ACHN (cell line): ENCODE data around the gene FJX1.
A peak's percentile ranks its signal among the peaks of the same experiment; 100 is the strongest.
"Not testable (repeated sequence)": the region's sequence is repeated elsewhere in the genome, so short reads cannot be mapped to it uniquely, and the experiment has no call there.

Experiments used
- DNase-seq: peaks from one replicate; pipeline ENCODE4 v3.0.0-alpha.2; 2015
- in situ Hi-C: cut with HindIII; loops from 2 replicates; pipeline ENCODE4 v1.10.0; 2017; ENCODE audit warnings: low sequenced_read_pairs, low pct_ligation_motif_present, low pct_unique_long_range_greater_than_20kb

FJX1 gene

GRCh38 chr11:35655254-35655653, 37.0 kb downstream of the FJX1 start:
- DNase-seq = no peak
- in situ Hi-C loops = no loop called here

GRCh38 chr11:35655856-35656255, 37.6 kb downstream of the FJX1 start:
- in situ Hi-C loops = no loop called here
- no peak for DNase-seq

GRCh38 chr11:35658020-35658948, 40.0 kb downstream of the FJX1 start:
- in situ Hi-C loops = no loop called here
- DNase-seq = no peak

DNA sequence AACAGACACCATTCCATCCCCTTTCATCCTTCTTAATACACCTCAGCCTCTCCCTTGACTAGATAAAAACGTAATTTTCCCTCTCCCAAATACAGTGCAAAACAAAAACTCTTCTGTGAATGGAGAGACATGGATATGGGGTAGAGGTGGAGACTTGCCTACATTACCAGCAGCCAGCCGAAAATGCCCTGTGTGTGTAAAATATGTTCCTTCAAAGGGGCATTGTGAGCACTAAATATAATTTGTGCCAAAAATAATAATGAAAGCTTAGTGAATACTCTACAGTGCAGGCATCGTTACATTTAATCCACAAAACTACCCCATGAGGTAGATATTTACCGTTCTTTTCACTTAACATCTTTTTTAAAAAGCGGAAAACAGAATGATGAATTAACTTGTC, 43.3 kb downstream of the FJX1 start:
- no peak for DNase-seq
- in situ Hi-C loops = no loop called here

DNA sequence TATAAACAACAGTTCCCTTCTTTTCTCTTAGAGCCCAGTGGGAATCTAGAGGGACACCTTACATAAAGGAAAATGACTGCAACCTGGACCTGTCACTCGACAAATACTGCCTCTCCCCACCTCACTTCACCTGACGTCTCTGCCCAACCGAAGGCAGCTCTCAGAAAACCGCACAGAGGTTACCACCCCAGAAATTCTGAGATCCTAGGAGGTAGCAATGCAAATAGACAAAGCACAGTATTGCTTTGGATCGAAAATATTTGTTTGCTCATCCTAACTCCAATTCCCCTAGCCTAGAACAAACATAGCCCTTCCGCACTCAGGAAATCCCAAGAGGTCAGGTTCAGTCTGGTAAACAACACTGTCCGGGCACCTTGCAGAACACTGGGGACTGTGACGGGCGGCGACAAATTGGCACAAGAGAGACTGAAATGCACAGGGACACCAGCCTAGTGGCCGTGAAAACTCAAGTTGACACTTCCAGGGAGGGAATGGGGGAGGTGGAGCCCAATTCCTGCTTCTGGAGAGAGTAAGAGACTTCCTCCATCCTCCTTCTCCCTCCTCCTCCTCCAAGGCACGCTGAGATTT, 43.9 kb downstream of the FJX1 start:
- in situ Hi-C loops = no loop called here

DNA sequence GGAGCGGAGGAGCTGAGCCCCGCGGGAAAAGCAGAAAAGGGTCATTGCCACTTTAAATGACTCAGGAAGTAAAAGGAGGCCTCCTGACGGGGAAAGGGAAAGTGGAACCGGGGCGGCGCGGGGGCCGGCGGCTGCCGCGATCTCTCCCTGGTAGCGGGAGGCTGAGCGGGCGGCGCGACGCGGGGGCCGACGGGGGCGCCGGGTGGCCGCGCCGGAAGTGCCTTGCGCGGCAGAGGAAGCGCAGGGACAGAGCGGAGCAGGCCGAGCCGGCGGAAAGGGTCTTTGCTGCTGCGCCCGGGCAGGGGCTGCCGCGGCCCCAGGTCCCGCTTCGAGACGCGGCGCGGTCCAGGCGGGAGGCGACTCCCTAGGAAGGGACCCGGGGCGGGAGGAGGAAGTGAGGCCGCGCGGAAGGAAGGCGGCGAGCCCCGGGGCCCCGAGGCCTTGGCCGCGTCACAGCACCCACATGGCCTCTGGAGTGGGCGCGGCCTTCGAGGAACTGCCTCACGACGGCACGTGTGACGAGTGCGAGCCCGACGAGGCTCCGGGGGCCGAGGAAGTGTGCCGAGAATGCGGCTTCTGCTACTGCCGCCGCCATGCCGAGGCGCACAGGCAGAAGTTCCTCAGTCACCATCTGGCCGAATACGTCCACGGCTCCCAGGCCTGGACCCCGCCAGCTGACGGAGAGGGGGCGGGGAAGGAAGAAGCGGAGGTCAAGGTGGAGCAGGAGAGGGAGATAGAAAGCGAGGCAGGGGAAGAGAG, 44.6 kb downstream of the FJX1 start, which contains the start of gene TRIM44:
Gene TRIM44, plus strand, starts transcription at position 127 of the 759 bp plus-strand sequence. Its CDS starts 337 bp downstream, at position 464.
- in situ Hi-C loops = no loop called here
- DNase-seq = peak; percentile 86

More for the DNA sequence above, 43.9 kb downstream of the FJX1 start:
- peak; percentile 20 for DNase-seq

DNA sequence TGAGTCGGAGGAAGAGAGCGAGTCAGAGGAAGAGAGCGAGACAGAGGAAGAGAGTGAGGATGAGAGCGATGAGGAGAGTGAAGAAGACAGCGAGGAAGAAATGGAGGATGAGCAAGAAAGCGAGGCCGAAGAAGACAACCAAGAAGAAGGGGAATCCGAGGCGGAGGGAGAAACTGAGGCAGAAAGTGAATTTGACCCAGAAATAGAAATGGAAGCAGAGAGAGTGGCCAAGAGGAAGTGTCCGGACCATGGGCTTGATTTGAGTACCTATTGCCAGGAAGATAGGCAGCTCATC, 45.1 kb downstream of the FJX1 start:
- in situ Hi-C loops = no loop called here
- DNase-seq = no peak

GRCh38 chr11:35664977-35665441, 46.7 kb downstream of the FJX1 start:
- no peak for DNase-seq
- in situ Hi-C loops = no loop called here

GRCh38 chr11:35667257-35667656, 49.0 kb downstream of the FJX1 start:
- in situ Hi-C loops = no loop called here

GRCh38 chr11:35668350-35668749, 50.1 kb downstream of the FJX1 start:
- DNase-seq, in situ Hi-C loops: not testable (repeated sequence)

More at GRCh38 chr11:35667257-35667656, 49.0 kb downstream of the FJX1 start:
- no peak for DNase-seq
